Body of pancreas (tissue), 4 donors: ENCODE data around the gene OR8G5.

ENCODE experiments used
- CTCF ChIP-seq, 7 experiments: fragments of 450-650 bp in 4 of 7; fragments of 200-600 bp in 3 of 7; sonication (generic) in 3 of 7; IDR thresholded peaks; one replicate each; pipeline ENCODE4 v1.5.1; 2016 to 2019; ENCODE audit warnings: antibody characterized with exemption in 7 of 7
- POLR2A ChIP-seq, 3 donors: fragments of 450-650 bp; IDR thresholded peaks; one replicate each; pipeline ENCODE4 v1.6.1; 2016; ENCODE audit warnings: antibody characterized with exemption in 3 of 3, mild to moderate bottlenecking in 2 of 3

GRCh38 chr11:124210421-124210820, 45.8 kb upstream of the OR8G5 start:
- TF ChIP-seq CTCF (IDR thresholded peaks at IDR 0.05) (no peak), POLR2A (IDR thresholded peaks at IDR 0.05) (no peak)
